PC-9 (cell line): ENCODE measurements around the gene RAB2B. TPM values are rescaled to one million over a fixed set of nuclear protein-coding genes. Genes with fewer than 3 reads are reported as not detected.

Experiments used
- BruUV-seq: library from RNA; stranded (reverse); fragments of 400-500 nt; replicated peaks from 2 replicates; lab custom pipeline; 2021; lab: Mats Ljungman, UMichigan
- CTCF ChIA-PET: fragments of 300-600 bp; sonication (Branson Sonifier 250); formaldehyde crosslinking; loops from one replicate; lab custom pipeline; 2022; ENCODE audit warnings: antibody characterized with exemption; lab: Charles Lee
- POLR2A ChIA-PET: fragments of 300-600 bp; sonication (Branson Sonifier 250); formaldehyde crosslinking; loops from one replicate; lab custom pipeline; 2022; ENCODE audit warnings: antibody characterized with exemption; ENCODE audit not compliant: unreplicated experiment; lab: Charles Lee
- DNase-seq, 2 experiments: peaks; one replicate each; pipeline versions ENCODE4 v3.0.0 to v3.0.0-alpha.2; 2015 to 2022; ENCODE audit warnings: mixed read lengths in 1 of 2
- H2AFZ ChIP-seq: fragments of 200-600 bp; sonication (generic); 2 replicates; pipeline ENCODE4 v1.8.1; 2017; ENCODE audit warnings: antibody characterized with exemption
- H3F3A ChIP-seq: fragments of 200-600 bp; sonication (generic); 2 replicates; pipeline ENCODE4 v1.8.1; 2017; ENCODE audit warnings: antibody characterized with exemption, mild to moderate bottlenecking, low read depth; ENCODE audit not compliant: insufficient read depth
- H3K27ac ChIP-seq: fragments of 200-600 bp; sonication (generic); 2 replicates; pipeline ENCODE4 v1.6.1; 2016; ENCODE audit warnings: mixed run types
- H3K27me3 ChIP-seq: fragments of 200-600 bp; sonication (generic); 2 replicates; pipeline ENCODE4 v1.6.1; 2016; ENCODE audit warnings: low read depth, mixed run types; ENCODE audit not compliant: insufficient read depth
- H3K36me3 ChIP-seq: fragments of 200-600 bp; sonication (generic); 2 replicates; pipeline ENCODE4 v1.6.1; 2016; ENCODE audit warnings: low read depth, mixed run types
- H3K4me1 ChIP-seq: fragments of 200-600 bp; sonication (generic); replicated peaks from 2 replicates; pipeline ENCODE4 v1.6.1; 2016; ENCODE audit warnings: mixed run types; ENCODE audit not compliant: insufficient read depth
- H3K4me2 ChIP-seq: fragments of 200-600 bp; sonication (generic); 2 replicates; pipeline ENCODE4 v1.6.1; 2017; ENCODE audit warnings: mixed run types
- H3K4me3 ChIP-seq: fragments of 200-600 bp; sonication (generic); 2 replicates; pipeline ENCODE4 v1.6.1; 2016; ENCODE audit warnings: mixed run types
- H3K79me2 ChIP-seq: fragments of 200-600 bp; sonication (generic); 2 replicates; pipeline ENCODE4 v1.6.1; 2017; ENCODE audit warnings: low read depth, mixed run types
- H3K9me2 ChIP-seq: fragments of 200-600 bp; sonication (generic); 2 replicates; pipeline ENCODE4 v1.8.1; 2017; ENCODE audit warnings: mild to moderate bottlenecking; ENCODE audit not compliant: insufficient read depth
- H3K9me3 ChIP-seq: fragments of 200-600 bp; sonication (generic); 2 replicates; pipeline ENCODE4 v1.8.1; 2016; ENCODE audit warnings: low read depth; ENCODE audit not compliant: insufficient read depth
- H4K20me1 ChIP-seq: fragments of 200-600 bp; sonication (generic); 2 replicates; pipeline ENCODE4 v1.8.1; 2017; ENCODE audit not compliant: insufficient read depth
- EZH2 ChIP-seq: fragments of 200-600 bp; sonication (generic); IDR thresholded peaks from 2 replicates; pipeline ENCODE4 v1.8.0; 2017; ENCODE audit warnings: antibody characterized with exemption, low read depth
- intact Hi-C: fragments of 100-400 bp; cut with micrococcal nuclease; formaldehyde crosslinking; loops from one replicate; pipeline ENCODE4 v1.10.0; 2022; ENCODE audit not compliant: unreplicated experiment
- total RNA-seq: library from RNA; stranded (reverse); gene quantifications from 2 replicates; pipeline ENCODE4 v1.2.3, GENCODE V29; 2021
- TF ChIP-seq, protein P1 (sequence below): fragments of 200-600 bp; sonication (generic); conservative IDR thresholded peaks from 2 replicates; pipeline ENCODE4 v1.6.1; 2017; ENCODE audit warnings: mixed run types, antibody characterized with exemption, mild to moderate bottlenecking, moderate library complexity

The RAB2B gene
- total RNA-seq, 1 experiment from 2014 or later = 12.8 TPM

DNA sequence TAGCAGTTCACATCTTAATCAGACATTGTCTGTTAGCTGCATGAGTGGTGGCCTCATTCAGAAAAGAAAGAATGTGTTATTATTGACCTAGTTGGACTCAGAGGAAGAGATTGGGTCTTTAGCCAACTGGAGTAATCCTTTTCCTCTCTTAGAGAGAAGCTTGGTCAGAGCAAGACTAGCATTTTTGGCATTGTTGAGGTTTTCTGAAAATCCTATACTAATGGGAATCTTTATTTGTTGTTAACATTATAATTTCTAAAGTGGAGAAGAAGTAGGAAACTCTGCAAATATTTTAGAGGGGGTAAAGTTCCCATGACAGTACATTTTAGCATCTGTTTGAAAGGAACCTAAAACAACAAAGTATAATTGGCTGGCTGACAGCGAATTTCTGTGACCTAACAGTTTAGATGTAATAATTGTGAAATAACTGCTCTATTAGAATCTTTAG is 9.9 kb upstream of the RAB2B start:
- intact Hi-C loops = no loop called here
- no peaks in the 10 kb centered on the region for H3K9me2 ChIP-seq
- no peaks in the 10 kb centered on the region for H3K36me3 ChIP-seq
- no peaks in the 10 kb centered on the region for H4K20me1 ChIP-seq
- no TSS peak for BruUV-seq
- no peak overlapping the region for H3K27ac ChIP-seq
- H3K4me1 ChIP-seq = no peaks in the 10 kb centered on the region
- no peaks in the 10 kb centered on the region for H3F3A ChIP-seq
- no peak overlapping the region for H3K4me2 ChIP-seq
- H3K27me3 ChIP-seq = no peaks in the 10 kb centered on the region
- TF ChIP-seq EZH2 = no peak
- TF ChIP-seq, protein P1, sequence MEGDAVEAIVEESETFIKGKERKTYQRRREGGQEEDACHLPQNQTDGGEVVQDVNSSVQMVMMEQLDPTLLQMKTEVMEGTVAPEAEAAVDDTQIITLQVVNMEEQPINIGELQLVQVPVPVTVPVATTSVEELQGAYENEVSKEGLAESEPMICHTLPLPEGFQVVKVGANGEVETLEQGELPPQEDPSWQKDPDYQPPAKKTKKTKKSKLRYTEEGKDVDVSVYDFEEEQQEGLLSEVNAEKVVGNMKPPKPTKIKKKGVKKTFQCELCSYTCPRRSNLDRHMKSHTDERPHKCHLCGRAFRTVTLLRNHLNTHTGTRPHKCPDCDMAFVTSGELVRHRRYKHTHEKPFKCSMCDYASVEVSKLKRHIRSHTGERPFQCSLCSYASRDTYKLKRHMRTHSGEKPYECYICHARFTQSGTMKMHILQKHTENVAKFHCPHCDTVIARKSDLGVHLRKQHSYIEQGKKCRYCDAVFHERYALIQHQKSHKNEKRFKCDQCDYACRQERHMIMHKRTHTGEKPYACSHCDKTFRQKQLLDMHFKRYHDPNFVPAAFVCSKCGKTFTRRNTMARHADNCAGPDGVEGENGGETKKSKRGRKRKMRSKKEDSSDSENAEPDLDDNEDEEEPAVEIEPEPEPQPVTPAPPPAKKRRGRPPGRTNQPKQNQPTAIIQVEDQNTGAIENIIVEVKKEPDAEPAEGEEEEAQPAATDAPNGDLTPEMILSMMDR = no peak
- ChIA-PET CTCF (no interaction called here), POLR2A (no interaction called here)
- DNase-seq = no peak
- H3K9me3 ChIP-seq = no peaks in the 10 kb centered on the region
- no peak overlapping the region for H2AFZ ChIP-seq
- H3K4me3 ChIP-seq = no peak overlapping the region
- H3K79me2 ChIP-seq = 0 out of 2 replicates have a peak, but pooled peaks cover 3% of the 10 kb centered on the region

GRCh38 chr14:21476523-21476924 is 235 bp downstream of the RAB2B start:
- H3K27me3 ChIP-seq = no peaks in the 10 kb centered on the region
- CTCF ChIA-PET = interaction anchor here (0.5 to 1.2 kb wide), 4 partner anchors 22 to 147 kb away, joined by 3 read pairs; partner anchors contain the start of gene SALL2
- H3K9me3 ChIP-seq = no peaks in the 10 kb centered on the region
- H2AFZ ChIP-seq = peak overlapping the region; percentile 76
- no TSS peak for BruUV-seq
- peak overlapping the region; percentile 76 for H3K4me2 ChIP-seq
- peak overlapping the region; percentile 92 for H3K4me3 ChIP-seq
- H4K20me1 ChIP-seq = no peaks in the 10 kb centered on the region
- DNase-seq = peak in 1 of 2 experiments; percentile 76
- no peaks in the 10 kb centered on the region for H3K36me3 ChIP-seq
- POLR2A ChIA-PET = interaction anchor here (0.5 to 0.6 kb wide), 3 partner anchors 22 to 795 kb away, joined by 4 to 10 read pairs (median 8); no protein-coding TSS in a partner anchor
- peak overlapping the region; percentile 80 for H3K27ac ChIP-seq
- peaks cover 21% of the 10 kb centered on the region for H3K79me2 ChIP-seq
- intact Hi-C loops = loop anchor here (1.0 to 2.0 kb wide), 3 partner anchors 20 to 40 kb away; partner anchors contain the start of genes CHD8 and METTL3
- H3K4me1 ChIP-seq = peaks cover 16% of the 10 kb centered on the region
- TF ChIP-seq EZH2 = no peak
- TF ChIP-seq, protein P1 = no peak
- H3K9me2 ChIP-seq = no peaks in the 10 kb centered on the region
- H3F3A ChIP-seq = no peaks in the 10 kb centered on the region

DNA sequence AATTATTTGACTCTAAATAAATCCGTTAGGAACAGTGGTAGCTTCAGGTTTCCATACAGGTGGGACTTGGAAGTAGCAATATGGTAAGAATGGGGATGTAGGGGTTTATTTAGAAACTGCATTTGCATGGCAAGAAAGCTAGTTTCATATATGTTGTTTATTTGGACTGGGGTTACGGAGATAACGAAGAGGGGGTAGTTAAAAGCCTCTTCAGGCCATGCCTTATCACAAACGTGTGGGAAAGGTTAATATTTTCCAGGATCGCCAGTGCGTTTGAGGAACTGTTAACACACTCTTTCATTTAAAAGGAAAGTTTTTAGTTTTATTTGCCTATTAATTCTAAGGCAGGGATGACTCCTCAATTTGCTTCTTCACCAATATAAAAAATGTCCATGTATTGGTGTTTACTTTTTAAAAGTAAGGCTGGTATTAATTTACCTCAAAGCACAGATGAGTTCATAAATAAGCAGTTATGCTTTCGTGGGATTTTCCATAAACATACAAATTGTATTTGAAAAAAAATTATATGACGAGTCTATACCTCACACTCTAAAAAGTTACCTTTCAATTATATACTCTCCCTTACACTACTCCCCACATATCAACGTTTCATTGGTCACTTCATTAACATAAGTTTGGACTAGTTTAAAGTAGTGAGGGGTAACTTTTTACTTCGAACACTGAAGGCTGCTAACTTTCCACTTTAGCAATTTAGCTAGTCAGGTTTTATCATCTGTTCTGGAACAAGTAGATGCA is 814 bp downstream of the RAB2B start:
- Histone ChIP-seq H3K36me3 (no peaks in the 10 kb centered on the region), H3K9me3 (no peaks in the 10 kb centered on the region), H3K4me1 (peaks cover 16% of the 10 kb centered on the region), H3K79me2 (peaks cover 21% of the 10 kb centered on the region), H2AFZ (peak overlapping the region; percentile 76), H3K27me3 (no peaks in the 10 kb centered on the region), H3K4me3 (peak overlapping the region; percentile 92), H3F3A (no peaks in the 10 kb centered on the region), H4K20me1 (no peaks in the 10 kb centered on the region), H3K4me2 (peak overlapping the region; percentile 76), H3K27ac (peak overlapping the region; percentile 80), H3K9me2 (no peaks in the 10 kb centered on the region)
- DNase-seq = no peak
- TF ChIP-seq, protein P1 = no peak
- no peak for TF ChIP-seq EZH2
- BruUV-seq = TSS peak; percentile 65
- CTCF ChIA-PET = interaction anchor here (0.6 to 1.2 kb wide), 2 partner anchors 22 to 147 kb away, joined by 3 read pairs; no protein-coding TSS in a partner anchor
- POLR2A ChIA-PET = no interaction called here
- intact Hi-C loops = loop anchor here (1.0 to 2.0 kb wide), 3 partner anchors 20 to 39 kb away; partner anchors contain the start of genes CHD8 and METTL3
